Measurements from ENCODE around the gene GCA. TPM values are rescaled to one million over a fixed set of nuclear protein-coding genes. Genes with fewer than 3 reads are reported as not detected.

GCA gene
- polyA plus RNA-seq, 1 donor from 2014 or later, result 45.3 TPM

DNA sequence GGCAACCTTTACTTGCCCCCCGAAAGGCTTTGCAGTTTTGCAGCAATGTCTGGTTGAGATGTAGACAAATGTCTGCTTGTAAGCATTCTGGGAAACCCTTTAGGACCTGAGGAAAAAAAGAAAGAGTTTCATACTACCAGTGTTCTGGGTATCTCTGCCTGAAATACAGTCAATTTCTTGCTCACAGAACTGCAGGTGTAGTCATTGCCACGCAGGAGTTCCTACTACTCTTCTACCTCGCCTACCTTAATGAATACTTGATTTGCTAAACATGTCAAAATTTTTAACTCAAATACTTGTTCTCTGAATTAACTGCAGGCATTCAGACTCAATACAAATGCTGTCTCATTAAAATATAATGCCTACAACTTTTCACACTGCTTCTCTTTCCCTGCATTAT, 56.4 kb downstream of the GCA start:
- Histone ChIP-seq H2AFZ (ENCODE audit: low read depth, low read length) (no peak overlapping the region), H3K4me3 (ENCODE audit: low read length) (no peak overlapping the region), H3K4me2 (ENCODE audit: low read length) (no peak overlapping the region), H3K27ac (ENCODE audit: low read length) (no peak overlapping the region), H3K79me2 (replicated peaks; ENCODE audit: insufficient read depth, low read length) (no peaks in the 10 kb centered on the region), H3K36me3 (ENCODE audit: insufficient read depth, low read length) (no peaks in the 10 kb centered on the region), H4K20me1 (ENCODE audit: insufficient read depth) (no peaks in the 10 kb centered on the region), H3K9ac (ENCODE audit: low read length) (no peak overlapping the region), H3K27me3 (ENCODE audit: insufficient read depth, low read depth, low read length) (no peaks in the 10 kb centered on the region), H3K9me2 (ENCODE audit: insufficient read depth, low read length) (no peaks in the 10 kb centered on the region), H3F3A (ENCODE audit: insufficient read depth, low read length, poor library complexity, severe bottlenecking) (no peaks in the 10 kb centered on the region), H3K9me3 (ENCODE audit: low read length) (no peaks in the 10 kb centered on the region)
- TF ChIP-seq SMC3 (conservative IDR thresholded peaks at IDR 0.05; ENCODE audit: poor library complexity) (no peak), MXI1 (conservative IDR thresholded peaks at IDR 0.05; ENCODE audit: poor library complexity, severe bottlenecking) (no peak)

DNA sequence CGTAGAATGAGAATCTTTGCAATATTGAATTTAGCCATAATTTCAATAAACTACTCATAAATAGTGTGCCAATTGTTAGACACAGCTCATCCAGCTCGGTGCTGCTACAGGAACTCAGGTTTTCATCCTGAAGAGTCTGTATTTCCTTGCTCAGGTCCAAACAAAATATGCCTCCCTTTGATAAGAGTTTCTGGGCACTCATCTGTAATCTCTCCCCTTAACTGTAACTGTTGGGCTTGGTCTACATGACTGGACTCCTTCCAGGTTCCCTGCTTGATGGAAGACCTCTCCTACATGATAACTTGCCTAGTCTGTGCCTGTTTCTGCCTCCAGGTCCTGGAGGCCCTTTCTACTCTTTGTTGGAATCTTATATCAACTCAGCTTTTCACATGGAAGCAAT, 57.9 kb downstream of the GCA start:
- Histone ChIP-seq H3F3A (ENCODE audit: insufficient read depth, low read length, poor library complexity, severe bottlenecking) (no peaks in the 10 kb centered on the region), H2AFZ (ENCODE audit: low read depth, low read length) (no peak overlapping the region), H3K79me2 (replicated peaks; ENCODE audit: insufficient read depth, low read length) (no peaks in the 10 kb centered on the region), H3K27me3 (ENCODE audit: insufficient read depth, low read depth, low read length) (no peaks in the 10 kb centered on the region), H3K36me3 (ENCODE audit: insufficient read depth, low read length) (no peaks in the 10 kb centered on the region), H3K9ac (ENCODE audit: low read length) (no peak overlapping the region), H4K20me1 (ENCODE audit: insufficient read depth) (no peaks in the 10 kb centered on the region), H3K4me2 (ENCODE audit: low read length) (no peak overlapping the region), H3K9me2 (ENCODE audit: insufficient read depth, low read length) (no peaks in the 10 kb centered on the region), H3K4me3 (ENCODE audit: low read length) (no peak overlapping the region), H3K9me3 (ENCODE audit: low read length) (no peaks in the 10 kb centered on the region), H3K27ac (ENCODE audit: low read length) (no peak overlapping the region)
- TF ChIP-seq MXI1 (conservative IDR thresholded peaks at IDR 0.05; ENCODE audit: poor library complexity, severe bottlenecking) (no peak), SMC3 (conservative IDR thresholded peaks at IDR 0.05; ENCODE audit: poor library complexity) (no peak)
- TF ChIP-seq, protein P1, sequence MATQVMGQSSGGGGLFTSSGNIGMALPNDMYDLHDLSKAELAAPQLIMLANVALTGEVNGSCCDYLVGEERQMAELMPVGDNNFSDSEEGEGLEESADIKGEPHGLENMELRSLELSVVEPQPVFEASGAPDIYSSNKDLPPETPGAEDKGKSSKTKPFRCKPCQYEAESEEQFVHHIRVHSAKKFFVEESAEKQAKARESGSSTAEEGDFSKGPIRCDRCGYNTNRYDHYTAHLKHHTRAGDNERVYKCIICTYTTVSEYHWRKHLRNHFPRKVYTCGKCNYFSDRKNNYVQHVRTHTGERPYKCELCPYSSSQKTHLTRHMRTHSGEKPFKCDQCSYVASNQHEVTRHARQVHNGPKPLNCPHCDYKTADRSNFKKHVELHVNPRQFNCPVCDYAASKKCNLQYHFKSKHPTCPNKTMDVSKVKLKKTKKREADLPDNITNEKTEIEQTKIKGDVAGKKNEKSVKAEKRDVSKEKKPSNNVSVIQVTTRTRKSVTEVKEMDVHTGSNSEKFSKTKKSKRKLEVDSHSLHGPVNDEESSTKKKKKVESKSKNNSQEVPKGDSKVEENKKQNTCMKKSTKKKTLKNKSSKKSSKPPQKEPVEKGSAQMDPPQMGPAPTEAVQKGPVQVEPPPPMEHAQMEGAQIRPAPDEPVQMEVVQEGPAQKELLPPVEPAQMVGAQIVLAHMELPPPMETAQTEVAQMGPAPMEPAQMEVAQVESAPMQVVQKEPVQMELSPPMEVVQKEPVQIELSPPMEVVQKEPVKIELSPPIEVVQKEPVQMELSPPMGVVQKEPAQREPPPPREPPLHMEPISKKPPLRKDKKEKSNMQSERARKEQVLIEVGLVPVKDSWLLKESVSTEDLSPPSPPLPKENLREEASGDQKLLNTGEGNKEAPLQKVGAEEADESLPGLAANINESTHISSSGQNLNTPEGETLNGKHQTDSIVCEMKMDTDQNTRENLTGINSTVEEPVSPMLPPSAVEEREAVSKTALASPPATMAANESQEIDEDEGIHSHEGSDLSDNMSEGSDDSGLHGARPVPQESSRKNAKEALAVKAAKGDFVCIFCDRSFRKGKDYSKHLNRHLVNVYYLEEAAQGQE (IDR thresholded peaks at IDR 0.05; ENCODE audit: borderline replicate concordance), result no peak
- TF ChIP-seq, protein P2, sequence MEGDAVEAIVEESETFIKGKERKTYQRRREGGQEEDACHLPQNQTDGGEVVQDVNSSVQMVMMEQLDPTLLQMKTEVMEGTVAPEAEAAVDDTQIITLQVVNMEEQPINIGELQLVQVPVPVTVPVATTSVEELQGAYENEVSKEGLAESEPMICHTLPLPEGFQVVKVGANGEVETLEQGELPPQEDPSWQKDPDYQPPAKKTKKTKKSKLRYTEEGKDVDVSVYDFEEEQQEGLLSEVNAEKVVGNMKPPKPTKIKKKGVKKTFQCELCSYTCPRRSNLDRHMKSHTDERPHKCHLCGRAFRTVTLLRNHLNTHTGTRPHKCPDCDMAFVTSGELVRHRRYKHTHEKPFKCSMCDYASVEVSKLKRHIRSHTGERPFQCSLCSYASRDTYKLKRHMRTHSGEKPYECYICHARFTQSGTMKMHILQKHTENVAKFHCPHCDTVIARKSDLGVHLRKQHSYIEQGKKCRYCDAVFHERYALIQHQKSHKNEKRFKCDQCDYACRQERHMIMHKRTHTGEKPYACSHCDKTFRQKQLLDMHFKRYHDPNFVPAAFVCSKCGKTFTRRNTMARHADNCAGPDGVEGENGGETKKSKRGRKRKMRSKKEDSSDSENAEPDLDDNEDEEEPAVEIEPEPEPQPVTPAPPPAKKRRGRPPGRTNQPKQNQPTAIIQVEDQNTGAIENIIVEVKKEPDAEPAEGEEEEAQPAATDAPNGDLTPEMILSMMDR (IDR thresholded peaks at IDR 0.05; ENCODE audit: poor library complexity, severe bottlenecking), result no peak

DNA sequence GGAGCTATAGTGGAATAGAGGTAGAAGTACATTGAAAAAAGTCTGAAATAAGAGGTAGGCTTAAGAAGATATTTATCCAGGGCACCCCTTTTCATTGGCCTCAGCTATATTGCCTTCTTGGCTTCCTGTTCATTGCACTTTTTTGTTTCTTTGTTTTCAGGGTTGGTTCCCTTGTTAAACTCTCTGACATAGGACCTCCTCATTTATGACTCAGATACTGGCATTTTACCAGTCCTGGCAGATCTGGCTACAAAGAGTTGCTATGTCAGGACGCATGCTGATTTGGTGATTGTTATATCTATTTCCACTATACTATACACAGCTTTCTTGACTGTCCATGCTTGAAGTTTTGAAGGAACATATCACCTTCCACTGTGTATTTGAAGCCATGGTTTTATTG, 60.0 kb downstream of the GCA start:
- no peaks in the 10 kb centered on the region for H3K9me2 ChIP-seq (ENCODE audit: insufficient read depth, low read length)
- H3F3A ChIP-seq (ENCODE audit: insufficient read depth, low read length, poor library complexity, severe bottlenecking), result no peaks in the 10 kb centered on the region
- no peaks in the 10 kb centered on the region for H4K20me1 ChIP-seq (ENCODE audit: insufficient read depth)
- no peaks in the 10 kb centered on the region for H3K27me3 ChIP-seq (ENCODE audit: insufficient read depth, low read depth, low read length)
- H3K36me3 ChIP-seq (ENCODE audit: insufficient read depth, low read length), result no peaks in the 10 kb centered on the region
- H3K4me3 ChIP-seq (ENCODE audit: low read length), result no peak overlapping the region
- H3K9me3 ChIP-seq (ENCODE audit: low read length), result no peaks in the 10 kb centered on the region
- no peak overlapping the region for H3K4me2 ChIP-seq (ENCODE audit: low read length)
- no peak overlapping the region for H3K9ac ChIP-seq (ENCODE audit: low read length)
- no peaks in the 10 kb centered on the region for H3K79me2 ChIP-seq (replicated peaks; ENCODE audit: insufficient read depth, low read length)
- TF ChIP-seq EZH2 (IDR thresholded peaks at IDR 0.05; ENCODE audit: borderline replicate concordance, insufficient read depth, low read length, poor library complexity, severe bottlenecking), result no peak
- no peak overlapping the region for H2AFZ ChIP-seq (ENCODE audit: low read depth, low read length)
- H3K27ac ChIP-seq (ENCODE audit: low read length), result no peak overlapping the region

Other genes with a start within 250 kb of the GCA start
- not detected in 2 replicates for gene GCG, start 191.9 kb upstream of the GCA start, polyA plus RNA-seq
- 0.16 TPM in 1 of 2 replicates, not detected in the other for gene FAP, start 100.7 kb upstream of the GCA start, polyA plus RNA-seq
- gene IFIH1, start 25.4 kb upstream of the GCA start, polyA plus RNA-seq, result not detected in 2 replicates